Endodermal cell (in vitro differentiated cells): Measurements from ENCODE around the gene MTA3. TPM values are rescaled to one million over a fixed set of nuclear protein-coding genes. Genes with fewer than 3 reads are reported as not detected.

Source experiments
- DNase-seq: peaks from one replicate; pipeline ENCODE4 v3.0.0-alpha.2; 2017
- H3K27ac ChIP-seq: 2 replicates; pipeline ENCODE4 v1.5.1; 2013; ENCODE audit warnings: mild to moderate bottlenecking, low read depth, low read length, moderate library complexity
- H3K27me3 ChIP-seq: 2 replicates; pipeline ENCODE4 v1.6.1; 2013; ENCODE audit warnings: mild to moderate bottlenecking, low read length, moderate library complexity; ENCODE audit not compliant: insufficient read depth, control insufficient read depth, poor library complexity, severe bottlenecking
- H3K36me3 ChIP-seq: 2 replicates; pipeline ENCODE4 v1.7.0; 2013; ENCODE audit warnings: mild to moderate bottlenecking, low read length, moderate library complexity; ENCODE audit not compliant: control insufficient read depth, insufficient read depth
- H3K4me1 ChIP-seq: one replicate; pipeline ENCODE4 v1.7.0; 2013; ENCODE audit warnings: low read length; ENCODE audit not compliant: control insufficient read depth, insufficient read depth
- H3K4me3 ChIP-seq: 2 replicates; pipeline ENCODE4 v1.5.1; 2013; ENCODE audit warnings: mild to moderate bottlenecking, low read length, moderate library complexity
- H3K9ac ChIP-seq: 2 replicates; pipeline ENCODE4 v1.6.1; 2013; ENCODE audit warnings: mild to moderate bottlenecking, low read length, moderate library complexity; ENCODE audit not compliant: poor library complexity, severe bottlenecking; ENCODE audit errors: extremely low read depth
- H3K9me3 ChIP-seq: 2 replicates; pipeline ENCODE4 v1.6.1; 2013; ENCODE audit warnings: mild to moderate bottlenecking, low read length, moderate library complexity; ENCODE audit not compliant: control insufficient read depth
- H3K27ac Mint-ChIP-seq: 2 replicates; pipeline ENCODE4 v1.8.0; 2020; ENCODE audit warnings: mixed read lengths
- H3K27me3 Mint-ChIP-seq: 2 replicates; pipeline ENCODE4 v1.8.0; 2021; ENCODE audit warnings: mild to moderate bottlenecking, mixed read lengths; ENCODE audit not compliant: insufficient read depth
- H3K36me3 Mint-ChIP-seq: 2 replicates; pipeline ENCODE4 v1.8.0; 2020; ENCODE audit warnings: low read depth, mixed read lengths
- H3K4me1 Mint-ChIP-seq: 2 replicates; pipeline ENCODE4 v1.8.0; 2020; ENCODE audit warnings: mixed read lengths
- H3K4me3 Mint-ChIP-seq: 2 replicates; pipeline ENCODE4 v1.8.0; 2020; ENCODE audit warnings: mild to moderate bottlenecking, moderate library complexity, mixed read lengths
- H3K9me3 Mint-ChIP-seq: 2 replicates; pipeline ENCODE4 v1.8.0; 2020; ENCODE audit warnings: mild to moderate bottlenecking, mixed read lengths
- WGBS, 2 experiments: methylation state at CpG; one replicate each; pipeline versions ENCODE4 v1.1.5 to v1.1.7; 2013; ENCODE audit warnings: missing lambda C conversion rate in 2 of 2, mixed read lengths in 1 of 2; ENCODE audit not compliant: insufficient coverage in 1 of 2, insufficient read length in 1 of 2; 5-methylcytosine and 5-hydroxymethylcytosine counted together
- total RNA-seq, 2 donors: library from RNA; stranded (reverse); fragmentation: NEBNext Ultra II Directional in 1 of 2; extraction: Animal tissue kit (Norgen Biotek cat#: 25700) in 1 of 2; gene quantifications; 2 replicates in 1 of 2; 3 replicates in 1 of 2; pipeline ENCODE4 v1.2.1, GENCODE V29; 2021
- TF ChIP-seq, protein P1 (sequence below): fragments of 200-600 bp; sonication (generic); conservative IDR thresholded peaks from 2 replicates; pipeline ENCODE4 v1.5.0; 2021; ENCODE audit warnings: antibody characterized with exemption, mild to moderate bottlenecking

Gene MTA3
- total RNA-seq, 2 donors from 2014 or later: 138 to 154 TPM

DNA sequence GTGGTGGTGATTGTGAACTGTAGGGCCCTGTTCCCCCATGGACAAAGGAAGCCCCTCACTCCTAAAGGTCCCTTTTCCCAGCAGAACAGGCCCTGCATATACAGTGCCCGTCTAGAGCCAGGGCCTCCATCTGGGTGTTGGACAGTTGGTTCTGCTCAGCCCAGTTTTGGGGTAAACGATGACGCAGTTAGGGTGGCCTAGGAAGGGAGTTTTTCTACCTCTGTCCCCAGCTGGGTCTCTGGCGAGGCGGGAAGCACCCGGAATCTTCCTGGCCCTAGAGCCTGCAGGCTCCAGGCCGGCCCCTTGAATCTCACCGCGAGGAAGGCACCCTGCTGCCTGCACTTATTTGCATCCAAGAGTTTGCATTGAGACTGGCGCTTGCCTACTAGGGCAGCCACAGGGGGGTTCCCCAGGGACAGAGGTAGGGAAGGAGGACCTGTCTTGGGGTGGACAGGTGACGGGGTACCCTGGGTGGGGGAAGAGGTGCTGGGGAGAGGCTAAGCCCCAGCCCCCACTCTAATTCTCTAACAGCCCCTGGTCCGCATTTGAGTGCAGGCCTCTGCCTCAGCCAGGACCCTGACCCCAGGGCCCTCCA lies 529 bp upstream of the MTA3 start:
- H3K9me3 Mint-ChIP-seq: no peaks in the 10 kb centered on the region
- TF ChIP-seq, protein P1, sequence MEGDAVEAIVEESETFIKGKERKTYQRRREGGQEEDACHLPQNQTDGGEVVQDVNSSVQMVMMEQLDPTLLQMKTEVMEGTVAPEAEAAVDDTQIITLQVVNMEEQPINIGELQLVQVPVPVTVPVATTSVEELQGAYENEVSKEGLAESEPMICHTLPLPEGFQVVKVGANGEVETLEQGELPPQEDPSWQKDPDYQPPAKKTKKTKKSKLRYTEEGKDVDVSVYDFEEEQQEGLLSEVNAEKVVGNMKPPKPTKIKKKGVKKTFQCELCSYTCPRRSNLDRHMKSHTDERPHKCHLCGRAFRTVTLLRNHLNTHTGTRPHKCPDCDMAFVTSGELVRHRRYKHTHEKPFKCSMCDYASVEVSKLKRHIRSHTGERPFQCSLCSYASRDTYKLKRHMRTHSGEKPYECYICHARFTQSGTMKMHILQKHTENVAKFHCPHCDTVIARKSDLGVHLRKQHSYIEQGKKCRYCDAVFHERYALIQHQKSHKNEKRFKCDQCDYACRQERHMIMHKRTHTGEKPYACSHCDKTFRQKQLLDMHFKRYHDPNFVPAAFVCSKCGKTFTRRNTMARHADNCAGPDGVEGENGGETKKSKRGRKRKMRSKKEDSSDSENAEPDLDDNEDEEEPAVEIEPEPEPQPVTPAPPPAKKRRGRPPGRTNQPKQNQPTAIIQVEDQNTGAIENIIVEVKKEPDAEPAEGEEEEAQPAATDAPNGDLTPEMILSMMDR: no peak
- H3K36me3 ChIP-seq: peaks cover 15% of the 10 kb centered on the region
- H3K9ac ChIP-seq: peak overlapping the region; percentile 30
- peaks cover 20% of the 10 kb centered on the region for H3K36me3 Mint-ChIP-seq
- no peaks in the 10 kb centered on the region for H3K4me1 ChIP-seq
- WGBS, 2 experiments: 0 to 10% methylated on average over 4 to 11 of the region's 12 CpGs
- peak overlapping the region; percentile 85 for H3K4me3 Mint-ChIP-seq
- no peaks in the 10 kb centered on the region for H3K9me3 ChIP-seq
- peak overlapping the region; percentile 50 for H3K4me3 ChIP-seq
- H3K27ac Mint-ChIP-seq: peak overlapping the region; percentile 12
- peaks cover 21% of the 10 kb centered on the region for H3K4me1 Mint-ChIP-seq
- peak; percentile 91 for DNase-seq
- no peaks in the 10 kb centered on the region for H3K27me3 ChIP-seq
- no peaks in the 10 kb centered on the region for H3K27me3 Mint-ChIP-seq
- H3K27ac ChIP-seq: peak overlapping the region; percentile 73

DNA sequence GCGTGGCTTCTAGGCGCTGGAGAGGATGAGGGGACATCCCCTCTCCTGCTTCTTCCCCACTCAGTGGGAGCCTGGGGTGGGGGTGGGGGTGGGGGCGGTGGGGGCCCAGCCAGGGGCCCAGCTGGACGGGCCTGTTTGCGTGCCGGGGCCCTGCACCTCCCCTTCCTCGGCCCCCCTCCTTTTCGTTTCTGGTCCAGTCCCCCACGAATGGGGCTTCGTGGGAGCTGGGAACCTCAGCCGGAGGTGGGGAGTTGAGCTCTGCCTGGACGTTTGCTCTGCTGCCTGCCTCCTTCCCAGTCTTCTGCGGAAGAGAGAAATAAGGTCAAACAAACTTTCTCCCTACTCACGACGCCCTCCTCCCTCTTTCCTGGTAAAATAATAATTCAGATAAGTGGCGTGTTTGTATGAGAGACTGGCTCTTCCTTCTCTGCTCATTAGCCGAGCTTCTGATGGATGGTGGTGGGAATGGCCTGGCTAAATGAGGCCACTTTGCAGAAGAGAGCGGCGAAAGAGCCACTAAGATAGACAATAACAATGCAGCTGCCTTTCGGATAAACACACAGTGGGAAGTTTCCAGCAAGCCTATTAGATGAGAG lies 782 bp downstream of the MTA3 start:
- peaks cover 19% of the 10 kb centered on the region for H3K4me1 Mint-ChIP-seq
- WGBS, 2 experiments: 0 to 1% methylated on average over 8 to 17 of the region's 20 CpGs
- H3K27me3 Mint-ChIP-seq: no peaks in the 10 kb centered on the region
- peak overlapping the region; percentile 91 for H3K27ac Mint-ChIP-seq
- peak overlapping the region; percentile 85 for H3K4me3 Mint-ChIP-seq
- Histone ChIP-seq H3K27ac (peak overlapping the region; percentile 16), H3K36me3 (peaks cover 22% of the 10 kb centered on the region), H3K27me3 (no peaks in the 10 kb centered on the region), H3K4me3 (peak overlapping the region; percentile 98), H3K9ac (peak overlapping the region; percentile 61), H3K4me1 (no peaks in the 10 kb centered on the region), H3K9me3 (no peaks in the 10 kb centered on the region)
- TF ChIP-seq, protein P1: no peak
- DNase-seq: peak; percentile 66
- no peaks in the 10 kb centered on the region for H3K9me3 Mint-ChIP-seq
- H3K36me3 Mint-ChIP-seq: peaks cover 29% of the 10 kb centered on the region

DNA sequence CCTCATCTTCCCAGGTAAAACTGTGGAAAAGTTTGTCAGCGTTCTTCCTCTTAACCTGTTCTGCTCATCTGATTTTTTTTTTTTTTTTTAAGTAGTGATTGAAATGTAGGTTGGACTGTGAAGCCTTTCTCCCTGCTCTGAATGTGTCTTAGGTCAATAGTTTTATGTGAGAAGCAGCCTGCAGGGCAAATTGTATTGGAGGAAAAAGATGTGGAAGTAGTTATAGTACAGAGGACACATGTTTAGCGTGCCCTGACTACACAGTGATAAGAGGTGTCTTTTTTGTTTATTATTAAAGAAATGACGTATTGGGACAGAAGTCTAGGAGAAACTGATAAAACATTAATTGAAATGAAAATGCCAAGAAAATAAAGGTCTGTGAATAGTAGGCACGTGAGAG lies 1.5 kb downstream of the MTA3 start:
- 49 to 52% methylated on average over 3 to 4 of the region's 4 CpGs for WGBS, 2 experiments
- H3K36me3 ChIP-seq: peaks cover 26% of the 10 kb centered on the region
- no peak for DNase-seq
- Mint-ChIP-seq H3K4me3 (peak overlapping the region; percentile 85), H3K27me3 (no peaks in the 10 kb centered on the region), H3K36me3 (peaks cover 35% of the 10 kb centered on the region), H3K27ac (peak overlapping the region; percentile 91), H3K9me3 (no peaks in the 10 kb centered on the region), H3K4me1 (peaks cover 19% of the 10 kb centered on the region)
- H3K27me3 ChIP-seq: no peaks in the 10 kb centered on the region
- TF ChIP-seq, protein P1: no peak
- H3K4me3 ChIP-seq: peak overlapping the region; percentile 98
- H3K4me1 ChIP-seq: no peaks in the 10 kb centered on the region
- H3K9ac ChIP-seq: peak overlapping the region; percentile 61
- peak overlapping the region; percentile 36 for H3K27ac ChIP-seq
- H3K9me3 ChIP-seq: no peaks in the 10 kb centered on the region
